Right renal pelvis (tissue), 4 donors: Measurements from ENCODE around the gene SLC38A8. TPM values are rescaled to one million over a fixed set of nuclear protein-coding genes. Genes with fewer than 3 reads are reported as not detected.

Experiments used
- polyA plus RNA-seq, 4 donors: library from polyadenylated mRNA; unstranded; fragments of 120-200 nt; gene quantifications; one replicate each; pipeline ENCODE4 v1.2.1, GENCODE V29; 2013; ENCODE audit not compliant: insufficient read length in 4 of 4

SLC38A8 gene
- polyA plus RNA-seq, 4 donors: 0.27 TPM; not detected in 3

Other genes with a start within 250 kb of the SLC38A8 start
- gene HSBP1, start 234.8 kb downstream of the SLC38A8 start, polyA plus RNA-seq: 100 to 1,000 TPM; 210 to 253 (median 237) TPM
- 1 to 10 TPM; 4.3 to 5.4 (median 4.4) TPM for gene MLYCD, start 143.7 kb downstream of the SLC38A8 start, polyA plus RNA-seq
- gene OSGIN1, start 89.6 kb downstream of the SLC38A8 start, polyA plus RNA-seq: under 1 TPM; 0.51 to 0.68 (median 0.59) TPM
- gene NECAB2, start 74.6 kb downstream of the SLC38A8 start, polyA plus RNA-seq: 1 to 10 TPM; 1.9 to 5.1 (median 2.7) TPM
- 100 to 1,000 TPM; 112 to 115 (median 115) TPM for gene MBTPS1, start 74.1 kb upstream of the SLC38A8 start, polyA plus RNA-seq
- gene HSDL1, start 102.4 kb upstream of the SLC38A8 start, polyA plus RNA-seq: 10 to 100 TPM; 38.7 to 53.0 (median 47.2) TPM
- 1 to 10 TPM; 3.3 to 4.7 (median 4.4) TPM for gene DNAAF1, start 102.5 kb upstream of the SLC38A8 start, polyA plus RNA-seq
- 10 to 100 TPM; 30.7 to 47.6 (median 40.2) TPM for gene TAF1C, start 144.3 kb upstream of the SLC38A8 start, polyA plus RNA-seq
- under 1 TPM in 2 of 4 donors, not detected in 2; 0.28 to 0.35 TPM for gene ADAD2, start 148.4 kb upstream of the SLC38A8 start, polyA plus RNA-seq
- gene KCNG4, start 197.2 kb upstream of the SLC38A8 start, polyA plus RNA-seq: under 1 TPM in 1 of 4 donors, not detected in 3; 0.05 TPM